ENCODE results near the gene TTC39B. TPM values are rescaled to one million over a fixed set of nuclear protein-coding genes. Genes with fewer than 3 reads are reported as not detected.
A peak's percentile ranks its signal among the peaks of the same experiment; 100 is the strongest.

TTC39B gene
- total RNA-seq, 1 donor from 2014 or later: 2.7 TPM

- H3K36me3 ChIP-seq: no peaks in the 10 kb centered on the region
- no peak overlapping the region for H3K27ac ChIP-seq
- TF ChIP-seq, protein P1, sequence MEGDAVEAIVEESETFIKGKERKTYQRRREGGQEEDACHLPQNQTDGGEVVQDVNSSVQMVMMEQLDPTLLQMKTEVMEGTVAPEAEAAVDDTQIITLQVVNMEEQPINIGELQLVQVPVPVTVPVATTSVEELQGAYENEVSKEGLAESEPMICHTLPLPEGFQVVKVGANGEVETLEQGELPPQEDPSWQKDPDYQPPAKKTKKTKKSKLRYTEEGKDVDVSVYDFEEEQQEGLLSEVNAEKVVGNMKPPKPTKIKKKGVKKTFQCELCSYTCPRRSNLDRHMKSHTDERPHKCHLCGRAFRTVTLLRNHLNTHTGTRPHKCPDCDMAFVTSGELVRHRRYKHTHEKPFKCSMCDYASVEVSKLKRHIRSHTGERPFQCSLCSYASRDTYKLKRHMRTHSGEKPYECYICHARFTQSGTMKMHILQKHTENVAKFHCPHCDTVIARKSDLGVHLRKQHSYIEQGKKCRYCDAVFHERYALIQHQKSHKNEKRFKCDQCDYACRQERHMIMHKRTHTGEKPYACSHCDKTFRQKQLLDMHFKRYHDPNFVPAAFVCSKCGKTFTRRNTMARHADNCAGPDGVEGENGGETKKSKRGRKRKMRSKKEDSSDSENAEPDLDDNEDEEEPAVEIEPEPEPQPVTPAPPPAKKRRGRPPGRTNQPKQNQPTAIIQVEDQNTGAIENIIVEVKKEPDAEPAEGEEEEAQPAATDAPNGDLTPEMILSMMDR (IDR thresholded peaks at IDR 0.05): no peak
- no peaks in the 10 kb centered on the region for H3K27me3 ChIP-seq
- H3K4me3 ChIP-seq: no peak overlapping the region
- no peak for DNase-seq (ENCODE audit: low spot score in 2 of 2)
- peaks cover 4 to 8% of the 10 kb centered on the region in 2 donors for H3K4me1 ChIP-seq
- no peaks in the 10 kb centered on the region for H3K9me3 ChIP-seq
- intact Hi-C loops (cut with DNase I): no loop called here
Measured at GRCh38 chr9:15253197-15253596, 53.8 kb downstream of the TTC39B start.

DNA sequence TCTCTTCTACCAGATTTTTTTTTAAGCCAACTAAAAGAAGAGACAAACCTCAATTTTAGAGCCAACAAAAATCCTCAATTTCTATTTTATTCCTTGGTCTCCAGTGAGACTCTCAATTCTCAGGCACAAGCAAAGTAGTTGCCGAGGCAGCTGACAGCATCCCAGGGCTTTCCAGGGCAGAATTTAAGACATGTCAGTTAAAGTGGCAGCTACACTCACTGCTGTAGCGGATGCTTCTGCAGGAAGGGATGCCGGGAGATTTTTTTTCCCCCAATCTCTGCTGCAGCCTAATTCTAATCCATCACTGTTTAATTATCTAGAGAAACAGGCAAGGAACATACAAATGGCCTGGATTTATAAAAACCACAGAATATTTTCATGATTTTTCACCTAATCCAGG, 57.0 kb downstream of the TTC39B start:
- Histone ChIP-seq H3K36me3 (no peaks in the 10 kb centered on the region), H3K9me3 (no peaks in the 10 kb centered on the region), H3K27ac (peak overlapping the region; percentile 70 to 80), H3K4me3 (peak overlapping the region in 1 of 2 donors; percentile 45), H3K27me3 (no peaks in the 10 kb centered on the region), H3K4me1 (peaks cover 4 to 22% of the 10 kb centered on the region in 2 donors)
- intact Hi-C loops (cut with DNase I): loop anchor here (2.0 to 5.0 kb wide), 2 partner anchors 39 to 57 kb away; partner anchors contain the start of gene TTC39B
- no peak for DNase-seq (ENCODE audit: low spot score in 2 of 2)
- TF ChIP-seq, protein P1 (IDR thresholded peaks at IDR 0.05): no peak

DNA sequence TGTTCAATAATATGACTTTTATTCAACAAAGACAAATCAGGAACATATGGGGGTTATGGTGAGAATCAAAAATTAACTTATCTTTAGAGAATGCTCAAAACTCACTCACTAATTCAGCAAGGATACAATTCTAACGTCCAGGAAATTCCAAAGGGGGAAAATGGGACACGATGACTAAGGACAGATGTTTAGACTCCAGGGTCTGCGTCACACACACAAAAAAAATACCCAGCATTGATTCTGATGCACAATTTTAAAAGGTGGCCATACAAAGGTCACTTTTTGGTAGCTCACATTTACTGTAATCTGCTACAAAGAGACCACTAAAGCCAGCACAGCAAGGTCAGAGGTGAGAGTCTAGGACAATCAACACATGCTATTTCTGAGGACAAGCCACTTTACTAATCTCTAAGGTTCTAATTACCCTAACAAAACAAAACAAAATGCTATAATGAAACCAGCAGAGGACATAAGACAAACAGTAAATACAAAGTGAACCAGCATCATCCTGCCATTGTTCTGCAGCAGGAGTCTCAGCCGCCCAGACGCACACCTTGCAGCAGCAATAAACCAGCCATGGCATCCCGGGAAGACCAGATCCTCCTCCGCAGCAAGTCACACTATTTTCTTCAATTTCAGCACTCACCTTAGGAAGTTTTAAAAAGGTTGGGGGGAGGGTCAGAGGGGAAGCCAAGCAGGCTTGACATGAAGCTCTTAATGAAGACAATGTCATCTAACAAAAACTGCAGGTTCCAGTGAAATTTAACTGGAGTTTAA, 57.8 kb downstream of the TTC39B start:
- Histone ChIP-seq H3K27ac (peak overlapping the region; percentile 70 to 80), H3K4me1 (peaks cover 4 to 26% of the 10 kb centered on the region in 2 donors), H3K4me3 (peak overlapping the region in 1 of 2 donors; percentile 45), H3K36me3 (no peaks in the 10 kb centered on the region), H3K9me3 (no peaks in the 10 kb centered on the region), H3K27me3 (no peaks in the 10 kb centered on the region)
- intact Hi-C loops (cut with DNase I): loop anchor here (2.0 to 5.0 kb wide), 2 partner anchors 38 to 58 kb away; partner anchors contain the start of gene TTC39B
- TF ChIP-seq, protein P1 (IDR thresholded peaks at IDR 0.05): no peak
- DNase-seq (ENCODE audit: low spot score in 2 of 2): no peak

GRCh38 chr9:15248621-15249020, 58.4 kb downstream of the TTC39B start:
- H3K27me3 ChIP-seq: no peaks in the 10 kb centered on the region
- DNase-seq (ENCODE audit: low spot score in 2 of 2): no peak
- H3K9me3 ChIP-seq: no peaks in the 10 kb centered on the region
- intact Hi-C loops (cut with DNase I): loop anchor here (2.0 to 5.0 kb wide), 2 partner anchors 38 to 59 kb away; partner anchors contain the start of gene TTC39B
- H3K27ac ChIP-seq: peak overlapping the region; percentile 70 to 80
- TF ChIP-seq, protein P1 (IDR thresholded peaks at IDR 0.05): no peak
- H3K36me3 ChIP-seq: no peaks in the 10 kb centered on the region
- H3K4me1 ChIP-seq: peaks cover 5 to 29% of the 10 kb centered on the region in 2 donors
- no peak overlapping the region for H3K4me3 ChIP-seq

DNA sequence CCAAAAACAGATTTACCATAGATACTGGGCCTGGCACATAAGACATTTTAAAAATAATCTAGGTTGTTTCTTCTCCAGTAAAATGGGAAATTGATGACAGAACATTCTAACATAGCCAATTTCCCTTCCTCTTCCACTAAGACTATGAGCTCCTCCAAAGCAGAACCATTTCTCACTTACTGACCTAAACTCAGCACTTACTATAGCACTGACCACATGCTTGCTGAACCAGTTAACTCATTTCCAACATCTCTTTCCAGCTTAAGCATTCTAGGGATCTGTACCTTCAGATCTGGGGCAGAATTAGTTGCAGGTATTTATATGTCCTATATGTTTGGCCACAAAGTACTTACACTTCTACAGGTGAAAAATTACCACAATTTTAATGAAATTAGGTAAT, 58.9 kb downstream of the TTC39B start:
- TF ChIP-seq, protein P1 (IDR thresholded peaks at IDR 0.05): no peak
- Histone ChIP-seq H3K4me1 (peaks cover 8 to 34% of the 10 kb centered on the region in 2 donors), H3K27ac (peak overlapping the region; percentile 70 to 80), H3K36me3 (no peaks in the 10 kb centered on the region), H3K9me3 (no peaks in the 10 kb centered on the region), H3K4me3 (no peak overlapping the region), H3K27me3 (no peaks in the 10 kb centered on the region)
- no peak for DNase-seq (ENCODE audit: low spot score in 2 of 2)
- intact Hi-C loops (cut with DNase I): loop anchor here (2.0 to 5.0 kb wide), 2 partner anchors 37 to 59 kb away; partner anchors contain the start of gene TTC39B
